RWPE2 (cell line): ENCODE results near the gene GAGE12E.
"Not testable (repeated sequence)": the region's sequence is repeated elsewhere in the genome, so short reads cannot be mapped to it uniquely, and the experiment has no call there.

Source experiments
- ATAC-seq: fragments of 200-7000 bp; cut with Tn5 transposase; 3 replicates; pipeline ENCODE4 v1.9.1; 2021; ENCODE audit warnings: low read depth
- DNase-seq: peaks from one replicate; pipeline ENCODE4 v3.0.0-alpha.2; 2020; ENCODE audit warnings: low spot score
- H3K27ac ChIP-seq: fragments of 450-650 bp; 2 replicates; pipeline ENCODE4 v1.5.1; 2017; ENCODE audit warnings: mild to moderate bottlenecking; ENCODE audit not compliant: poor library complexity, severe bottlenecking
- H3K27me3 ChIP-seq: fragments of 250-450 bp; sonication (Bioruptor Pico); 2 replicates; pipeline ENCODE4 v1.5.1; 2021; ENCODE audit warnings: mild to moderate bottlenecking, moderate library complexity; ENCODE audit not compliant: insufficient read depth, poor library complexity, severe bottlenecking
- H3K36me3 ChIP-seq: fragments of 250-450 bp; sonication (Bioruptor Pico); 2 replicates; pipeline ENCODE4 v1.5.1; 2020; ENCODE audit warnings: low read depth, mild to moderate bottlenecking, moderate library complexity
- H3K4me1 ChIP-seq: fragments of 250-450 bp; sonication (Bioruptor Pico); 2 replicates; pipeline ENCODE4 v1.5.1; 2021; ENCODE audit warnings: mild to moderate bottlenecking, moderate library complexity; ENCODE audit not compliant: insufficient read depth, poor library complexity, severe bottlenecking
- H3K4me3 ChIP-seq: fragments of 250-450 bp; sonication (Bioruptor Pico); 2 replicates; pipeline ENCODE4 v1.5.1; 2021; ENCODE audit warnings: mild to moderate bottlenecking, moderate library complexity; ENCODE audit not compliant: severe bottlenecking
- H3K9me3 ChIP-seq: fragments of 250-450 bp; sonication (Bioruptor Pico); 2 replicates; pipeline ENCODE4 v1.5.1; 2021; ENCODE audit warnings: mild to moderate bottlenecking, moderate library complexity; ENCODE audit not compliant: severe bottlenecking

Gene GAGE12E

DNA sequence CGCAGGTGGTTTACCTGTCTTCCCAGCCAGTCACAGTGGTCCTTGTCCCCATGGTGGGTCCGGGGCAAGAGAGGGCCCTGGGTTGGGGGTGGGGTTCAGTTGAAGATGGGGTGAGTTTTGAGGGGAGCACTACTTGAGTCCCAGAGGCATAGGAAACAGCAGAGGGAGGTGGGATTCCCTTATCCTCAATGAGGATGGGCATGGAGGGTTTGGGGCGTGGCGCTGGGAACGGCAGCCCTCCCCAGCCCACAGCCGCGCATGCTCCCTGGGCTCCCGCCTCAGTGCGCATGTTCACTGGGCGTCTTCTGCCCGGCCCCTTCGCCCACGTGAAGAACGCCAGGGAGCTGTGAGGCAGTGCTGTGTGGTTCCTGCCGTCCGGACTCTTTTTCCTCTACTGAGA lies 47.6 kb downstream of the GAGE12E start, which contains the start of gene GAGE1:
Gene GAGE1 (plus strand): TSS at position 301 of the 400 bp plus-strand sequence. CDS start 1,155 bp downstream, outside the sequence.
- H3K4me1 ChIP-seq, H3K4me3 ChIP-seq, ATAC-seq, H3K27me3 ChIP-seq, DNase-seq, H3K36me3 ChIP-seq, H3K9me3 ChIP-seq, H3K27ac ChIP-seq: not testable (repeated sequence)
